ENCODE data around the gene LRRC36.
"Not testable (repeated sequence)": the region's sequence is repeated elsewhere in the genome, so short reads cannot be mapped to it uniquely, and the experiment has no call there.

The LRRC36 gene

DNA sequence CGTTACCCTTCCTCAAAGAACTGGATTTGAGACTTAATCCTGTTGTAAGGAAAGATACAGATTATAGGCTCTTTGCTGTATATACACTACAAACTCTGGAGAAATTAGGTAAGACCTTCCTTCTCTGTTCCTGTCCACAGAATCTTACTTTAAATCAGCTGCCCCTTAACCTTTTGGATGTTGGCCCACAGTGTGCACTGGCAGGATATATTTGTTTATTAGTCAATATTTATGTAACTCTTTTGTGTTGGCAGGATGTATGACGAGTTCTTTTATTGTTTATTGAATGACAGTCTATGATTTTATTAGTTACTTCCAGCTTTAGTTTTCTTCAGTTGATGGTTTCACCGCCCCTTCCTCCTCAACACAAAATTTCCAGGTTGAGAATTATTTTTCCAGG, 19.7 kb downstream of the LRRC36 start:
- no peak for DNase-seq (ENCODE audit: low read depth)

DNA sequence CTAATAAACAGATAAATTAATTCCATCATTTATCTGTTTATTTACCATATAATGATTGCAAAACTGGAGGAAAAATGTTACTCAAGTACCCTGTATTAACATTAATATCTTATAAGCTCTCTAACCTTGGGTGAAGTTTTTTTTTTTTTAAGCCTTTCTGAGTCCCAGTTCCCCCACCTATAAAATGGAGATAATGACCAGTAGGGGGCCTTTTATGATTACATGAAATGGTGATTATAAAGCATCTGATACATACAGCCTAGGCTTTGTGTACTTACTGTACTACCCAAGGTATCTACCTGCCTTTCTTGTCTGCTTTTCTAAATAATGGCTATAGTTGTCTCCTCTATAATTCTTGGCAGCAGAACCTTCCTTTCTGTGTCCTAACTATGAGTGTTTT, 22.6 kb downstream of the LRRC36 start:
- no peak for DNase-seq (ENCODE audit: low read depth)

DNA sequence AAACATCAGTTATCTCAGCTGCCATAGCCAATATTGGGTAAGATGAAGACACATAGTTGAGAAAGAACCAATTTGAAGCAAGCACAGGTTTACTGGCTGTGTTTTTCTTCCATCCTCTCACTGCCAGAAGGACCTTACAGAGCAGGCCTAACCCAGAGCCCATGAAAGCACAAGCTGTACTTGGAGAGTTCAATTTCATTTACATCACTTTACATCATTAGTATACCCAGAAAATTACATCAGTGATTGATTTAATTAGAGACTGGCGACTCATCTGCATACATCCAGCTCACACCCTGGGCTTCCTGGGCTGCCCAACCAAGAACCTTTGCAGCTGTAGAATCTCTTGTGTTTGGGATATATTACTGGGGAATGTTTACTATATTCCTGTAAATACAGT, 23.7 kb downstream of the LRRC36 start:
- no peak for DNase-seq (ENCODE audit: low read depth)

DNA sequence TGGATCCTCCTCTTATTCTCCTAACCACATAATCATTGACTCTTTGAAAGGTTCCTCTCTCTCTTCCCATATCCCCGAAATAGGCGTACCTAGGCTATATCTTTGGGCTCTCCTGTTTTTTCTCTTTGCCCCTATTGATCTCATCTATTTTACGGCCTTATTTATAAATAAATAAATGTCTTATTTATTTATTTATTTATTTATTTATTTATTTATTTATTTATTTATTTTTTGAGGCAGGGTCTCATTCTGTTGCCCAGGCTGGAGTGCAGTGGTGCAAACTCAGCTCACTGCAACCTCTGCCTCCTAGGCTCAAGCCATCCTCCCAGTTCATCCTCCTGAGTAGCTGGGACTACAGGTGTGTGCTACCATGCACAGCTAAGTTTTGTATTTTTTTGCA, 25.8 kb downstream of the LRRC36 start:
- not testable (repeated sequence) for DNase-seq (ENCODE audit: low read depth)

DNA sequence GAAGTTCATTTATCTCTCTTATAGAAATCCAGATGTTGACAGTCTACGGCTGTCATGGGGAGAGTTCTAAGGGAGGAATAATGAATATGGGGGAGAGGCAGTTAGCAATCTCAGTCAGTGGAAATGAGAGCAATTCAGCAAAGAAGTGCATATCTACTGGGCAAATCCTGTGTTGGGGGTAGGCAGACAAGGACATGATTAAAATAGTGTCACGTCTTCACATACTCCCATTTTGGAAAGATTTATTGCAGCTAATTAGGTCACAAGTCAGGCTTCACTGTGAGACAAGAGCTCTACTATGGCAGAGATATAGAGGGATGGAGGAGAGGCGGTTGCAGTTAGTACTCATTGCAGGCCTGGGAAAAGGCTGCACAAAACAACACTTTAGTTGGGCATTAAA, 29.8 kb downstream of the LRRC36 start:
- DNase-seq (ENCODE audit: low read depth): no peak

DNA sequence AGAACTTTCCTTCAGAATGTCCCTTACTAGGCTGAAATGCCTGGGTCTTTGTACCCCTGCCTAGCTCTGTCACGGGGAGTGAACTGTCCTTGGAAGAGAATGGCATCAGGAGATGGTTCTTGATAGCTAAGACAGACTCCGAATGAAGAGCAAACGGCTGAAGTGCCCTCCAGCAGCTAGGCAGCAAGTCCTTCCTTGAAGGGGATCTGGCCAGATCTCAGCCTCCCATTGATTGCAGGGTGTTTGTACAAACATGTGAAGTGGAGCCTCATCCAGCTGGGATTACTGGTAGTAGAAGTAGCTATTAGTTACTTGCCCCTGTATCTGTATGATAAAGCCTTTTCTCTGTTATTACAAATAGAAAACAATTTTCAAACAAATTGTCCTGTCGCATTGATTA, 30.9 kb downstream of the LRRC36 start:
- DNase-seq (ENCODE audit: low read depth): no peak

DNA sequence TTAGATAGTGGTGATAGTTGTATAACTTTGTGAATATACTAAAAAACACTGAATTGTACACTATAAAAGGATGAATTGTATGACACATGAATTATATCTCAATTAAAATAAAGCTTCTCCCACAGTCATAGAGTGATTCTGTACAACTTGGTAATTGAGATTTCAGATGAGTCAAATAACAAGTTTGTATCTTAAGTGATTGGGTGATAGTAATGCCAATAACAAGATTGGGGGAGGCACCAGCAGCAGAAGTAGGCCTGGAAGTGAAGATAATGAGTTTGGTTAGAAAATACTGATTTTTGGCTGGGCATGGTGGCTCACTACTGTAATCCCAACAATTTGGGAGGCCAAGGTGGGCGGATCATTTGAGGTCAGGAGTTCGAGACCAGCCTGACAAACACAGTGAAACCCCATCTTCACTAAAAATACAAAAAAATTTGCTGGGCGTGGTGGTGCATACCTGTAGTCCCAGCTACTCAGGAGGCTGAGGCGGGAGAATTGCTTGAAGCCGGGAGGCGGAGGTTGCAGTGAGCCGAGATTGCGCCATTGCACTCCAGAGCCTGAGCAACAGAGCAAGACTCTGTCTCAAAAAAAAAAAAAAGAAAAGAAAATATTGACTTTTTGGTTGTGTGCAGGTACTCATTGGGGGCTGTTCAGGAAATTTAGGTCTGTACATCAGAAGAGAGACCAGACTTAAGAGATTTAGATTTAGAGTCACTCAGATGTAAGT, 33.1 kb downstream of the LRRC36 start:
- not testable (repeated sequence) for DNase-seq (ENCODE audit: low read depth)

DNA sequence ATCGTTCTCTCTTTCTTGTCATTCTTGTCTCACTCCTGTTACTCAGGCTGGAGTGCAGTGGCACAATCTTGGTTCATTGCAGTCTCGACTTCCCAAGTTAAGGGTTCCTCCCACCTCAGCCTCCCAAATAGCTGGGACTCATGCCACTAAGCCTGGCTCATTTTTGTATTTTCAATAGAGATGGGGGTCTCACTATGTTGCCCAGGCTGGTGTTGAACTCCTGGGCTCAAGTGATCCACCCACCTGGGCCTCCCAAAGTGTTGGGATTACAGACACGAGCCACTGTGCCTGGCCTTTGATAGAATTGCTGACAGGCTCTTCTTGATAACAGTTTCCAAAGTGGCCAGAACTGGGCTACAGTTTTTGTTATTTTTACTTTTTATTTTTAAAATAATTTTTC, 34.4 kb downstream of the LRRC36 start:
- no peak for DNase-seq (ENCODE audit: low read depth)

DNA sequence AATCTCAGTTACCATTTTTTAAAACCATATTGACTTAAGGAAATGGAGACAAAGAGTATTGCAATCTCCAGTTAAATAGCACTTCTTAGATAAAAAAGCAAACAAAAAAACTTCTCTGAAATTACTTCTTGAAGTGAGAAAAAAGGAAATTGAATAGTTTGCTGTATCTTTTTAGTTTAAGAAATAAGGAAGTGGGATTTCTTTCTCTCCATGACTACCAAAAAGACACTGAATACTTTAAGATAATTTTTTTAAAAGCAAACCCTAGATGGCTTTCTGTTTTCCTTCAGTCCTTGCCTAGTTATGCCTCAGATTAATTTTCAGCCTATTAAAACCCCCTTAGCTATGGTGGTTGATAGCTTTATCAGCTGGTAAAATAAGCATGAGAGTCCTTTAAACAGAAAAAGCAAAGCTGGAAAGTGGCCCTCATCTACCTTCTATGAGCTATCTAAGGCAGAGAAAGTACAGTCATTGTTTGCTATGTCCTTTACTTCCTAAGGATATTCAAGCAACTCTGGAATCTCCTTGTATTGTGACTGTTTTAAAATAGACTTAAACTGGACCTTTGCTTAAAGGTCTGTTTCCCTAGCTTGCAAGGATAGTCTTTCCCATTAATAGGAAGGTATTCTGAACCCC, 38.1 kb downstream of the LRRC36 start:
- no peak for DNase-seq (ENCODE audit: low read depth)

DNA sequence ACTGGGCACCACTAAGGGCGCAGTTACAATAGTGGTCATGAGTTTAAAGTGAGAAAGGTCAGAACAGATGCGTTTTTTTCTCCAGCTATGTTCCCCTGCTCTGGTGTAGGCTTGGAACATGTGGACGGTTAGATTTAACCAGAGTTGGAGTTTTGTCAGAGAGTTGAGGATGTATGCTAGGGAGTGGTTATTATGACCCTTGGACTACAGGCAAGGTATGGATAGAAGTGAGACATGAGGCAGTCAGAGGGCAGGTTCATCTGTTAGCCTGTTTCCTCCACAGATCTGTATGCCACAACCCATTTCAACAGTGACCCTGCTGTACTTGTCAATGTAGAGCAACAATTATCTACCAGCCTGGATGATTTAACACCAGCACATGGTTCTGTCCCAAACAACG, 44.0 kb downstream of the LRRC36 start:
- no peak for DNase-seq (ENCODE audit: low read depth)

DNA sequence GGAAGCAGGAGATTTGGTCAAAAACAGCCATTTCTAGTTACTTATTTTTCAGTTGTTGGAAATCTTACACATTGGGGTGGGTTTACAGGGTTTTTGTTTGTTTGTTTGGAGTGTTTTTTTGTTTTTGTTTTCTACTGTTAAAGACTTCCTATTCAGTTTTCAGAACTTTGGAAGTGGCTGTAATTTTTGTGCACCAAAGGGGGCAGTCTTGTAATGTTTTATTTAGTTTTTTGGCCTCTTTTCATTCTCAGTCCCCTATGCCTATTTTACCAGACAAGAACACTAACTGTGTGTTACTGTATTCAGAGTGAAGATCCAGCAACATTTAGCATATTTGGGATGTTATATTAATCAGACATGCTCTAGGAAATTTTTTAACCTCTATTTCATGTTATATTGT, 46.0 kb downstream of the LRRC36 start:
- no peak for DNase-seq (ENCODE audit: low read depth)

DNA sequence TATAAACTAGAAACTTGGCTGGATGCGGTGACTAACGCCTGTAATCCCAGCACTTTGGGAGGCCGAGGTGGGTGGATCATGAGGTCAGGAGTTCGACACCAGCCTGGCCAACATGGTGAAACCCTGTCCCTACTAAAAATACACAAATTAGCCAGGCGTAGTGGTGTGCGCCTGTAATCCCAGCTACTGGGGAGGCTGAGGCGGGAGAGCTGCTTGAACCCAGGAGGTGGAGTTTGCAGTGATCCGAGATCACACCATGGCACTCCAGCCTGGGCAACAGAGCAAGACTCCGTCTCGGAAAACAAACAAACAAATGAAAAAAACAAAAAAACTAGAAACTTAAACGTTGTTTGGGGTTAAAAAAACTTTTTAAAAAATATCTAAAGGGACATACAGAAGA, 49.4 kb downstream of the LRRC36 start:
- not testable (repeated sequence) for DNase-seq (ENCODE audit: low read depth)

DNA sequence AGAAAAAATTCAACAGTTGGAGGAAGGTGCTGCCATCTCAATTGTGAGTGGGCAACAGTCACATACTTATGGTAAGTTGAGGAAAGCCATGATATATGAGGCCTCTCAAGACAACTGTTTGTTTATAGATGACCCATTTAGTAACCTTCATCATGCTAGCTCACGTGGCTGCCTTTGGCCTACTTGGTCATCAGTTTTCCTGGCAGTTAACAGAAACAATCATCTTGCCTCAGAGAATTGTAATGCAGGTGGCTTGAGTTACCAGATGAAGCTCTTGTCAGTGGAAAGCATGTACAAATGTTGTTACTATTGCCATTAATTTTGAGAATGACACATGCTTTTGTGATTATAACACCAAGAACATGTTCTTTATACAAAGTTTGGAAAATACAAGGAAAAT, 52.0 kb downstream of the LRRC36 start:
- no peak for DNase-seq (ENCODE audit: low read depth)

DNA sequence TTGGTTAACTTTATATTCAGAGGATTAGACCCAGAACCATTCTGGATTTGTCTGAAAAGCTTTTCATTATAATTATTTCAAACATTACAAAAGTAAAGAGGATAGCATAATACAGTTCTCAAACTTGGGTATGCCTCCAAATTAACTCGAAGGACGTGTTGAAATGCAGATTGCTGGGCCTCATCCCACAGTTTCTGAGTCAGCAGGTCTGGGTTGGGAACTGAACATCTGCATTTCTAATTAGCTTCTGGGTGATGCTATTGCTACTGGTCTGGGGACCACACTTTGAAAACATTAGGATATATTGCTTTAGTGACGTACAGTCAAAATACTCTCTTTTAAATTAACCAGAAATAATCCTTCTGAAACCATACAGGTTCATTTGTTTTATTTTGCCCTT, 56.7 kb downstream of the LRRC36 start:
- no peak for DNase-seq (ENCODE audit: low read depth)

DNA sequence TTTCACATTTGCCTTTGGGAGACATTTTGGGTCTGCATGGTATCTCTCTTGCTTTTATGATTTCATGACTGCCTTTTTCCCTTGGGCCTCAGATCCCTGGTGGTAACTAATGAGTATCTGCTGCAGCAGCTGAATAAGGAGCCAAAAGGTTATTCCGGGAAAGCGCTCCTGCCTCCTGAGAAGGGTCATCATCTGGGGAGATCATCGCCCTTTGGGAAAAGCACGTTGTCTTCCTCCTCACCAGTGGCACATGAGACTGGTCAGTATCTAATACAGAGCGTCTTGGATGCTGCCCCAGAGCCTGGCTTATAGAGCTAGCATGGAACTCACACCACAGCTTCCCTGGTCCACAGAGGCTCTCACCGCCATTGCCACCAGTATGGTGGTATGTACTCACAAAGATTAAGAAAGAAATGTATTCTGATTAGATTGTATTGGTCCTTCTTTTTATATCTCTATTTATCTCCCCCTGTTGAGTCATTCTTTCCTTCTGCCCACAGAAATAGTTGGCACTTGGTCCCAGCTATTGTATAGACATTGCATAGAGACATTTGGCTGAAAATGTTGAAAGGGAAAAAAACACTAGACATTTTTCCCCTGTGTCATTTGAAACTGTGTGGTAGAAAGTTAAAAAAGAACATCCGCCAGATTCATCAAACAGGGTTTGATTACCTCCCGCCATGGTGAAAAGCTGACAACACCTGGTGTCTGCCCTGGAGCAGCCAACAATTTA, 58.3 kb downstream of the LRRC36 start:
- no peak for DNase-seq (ENCODE audit: low read depth)

DNA sequence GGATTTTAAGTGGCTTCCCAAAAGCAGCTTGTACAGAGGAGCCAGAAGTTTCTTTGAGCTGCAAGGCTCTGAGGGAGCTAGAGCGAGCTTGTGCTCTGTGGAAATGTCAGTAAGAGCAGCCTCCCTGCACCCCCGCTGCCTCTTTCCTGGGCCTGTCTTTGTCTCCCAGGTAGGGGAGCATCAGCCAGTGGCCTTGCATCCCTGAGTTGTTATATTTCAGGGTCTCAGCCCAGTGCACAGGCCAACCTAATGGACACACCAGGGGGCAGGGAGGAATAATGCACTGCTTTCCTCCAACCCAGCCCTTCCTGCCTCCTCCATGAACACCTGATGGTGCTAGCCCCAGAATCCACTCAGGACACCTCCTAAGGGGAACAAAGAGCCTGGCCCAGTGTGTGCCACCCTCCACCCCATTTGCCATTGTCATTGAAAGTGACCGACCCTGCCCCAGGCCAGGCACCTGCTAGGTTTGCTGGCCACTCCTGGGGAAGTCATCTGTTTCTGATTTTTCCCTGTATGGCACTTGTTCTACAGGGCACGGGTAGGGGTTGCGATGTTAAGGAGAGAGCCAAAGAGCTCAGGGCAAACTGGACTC, 60.3 kb downstream of the LRRC36 start:
- DNase-seq (ENCODE audit: low read depth): no peak

DNA sequence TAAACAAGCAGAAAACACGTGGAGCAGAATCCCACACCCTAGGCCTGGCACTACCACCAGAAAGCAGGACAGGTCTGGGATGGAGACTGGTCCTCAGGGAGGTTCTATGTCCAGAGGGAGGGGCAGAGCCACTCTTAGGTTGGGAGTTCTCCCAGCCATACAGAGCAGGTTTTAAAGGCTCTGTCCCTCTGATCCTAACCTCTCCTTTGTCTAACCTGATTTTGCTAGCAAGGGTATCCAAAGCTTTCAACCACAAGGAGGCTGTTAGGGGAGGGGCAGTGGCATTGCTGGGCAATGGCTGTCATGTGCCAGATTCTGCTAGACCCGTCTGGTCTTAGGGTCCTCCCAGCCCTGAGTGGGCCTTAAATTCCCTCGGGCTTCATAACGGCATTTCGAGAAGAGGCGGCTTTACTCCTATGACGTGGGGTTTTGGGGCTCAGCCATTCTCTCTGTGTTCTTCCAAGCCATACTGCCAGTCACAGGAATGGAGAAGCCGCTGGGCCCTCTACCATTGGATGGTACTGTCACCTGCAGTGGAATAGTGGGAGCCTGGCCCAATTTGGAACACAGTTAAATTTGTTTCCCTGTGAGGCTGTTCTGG, 61.0 kb downstream of the LRRC36 start:
- no peak for DNase-seq (ENCODE audit: low read depth)

DNA sequence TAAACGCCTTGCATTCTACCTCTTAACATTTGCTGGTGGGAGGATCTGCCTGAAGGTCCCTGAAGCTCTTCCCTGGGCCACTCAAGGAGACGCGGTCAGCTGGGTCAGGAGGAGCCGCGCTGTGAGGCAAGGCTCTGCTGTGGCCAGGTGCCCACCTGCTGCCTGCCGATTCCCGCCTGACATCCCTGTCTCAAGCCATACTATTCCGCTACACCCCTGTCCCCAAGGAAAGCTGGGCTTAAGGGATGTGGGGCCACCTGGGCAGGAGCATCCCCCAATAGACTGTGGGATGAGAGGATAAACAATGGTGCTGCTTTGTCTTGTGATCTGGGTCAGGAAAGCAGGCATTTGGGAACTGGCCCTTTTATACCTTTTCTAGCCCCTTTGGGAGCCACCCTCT, 61.6 kb downstream of the LRRC36 start:
- DNase-seq (ENCODE audit: low read depth): no peak

DNA sequence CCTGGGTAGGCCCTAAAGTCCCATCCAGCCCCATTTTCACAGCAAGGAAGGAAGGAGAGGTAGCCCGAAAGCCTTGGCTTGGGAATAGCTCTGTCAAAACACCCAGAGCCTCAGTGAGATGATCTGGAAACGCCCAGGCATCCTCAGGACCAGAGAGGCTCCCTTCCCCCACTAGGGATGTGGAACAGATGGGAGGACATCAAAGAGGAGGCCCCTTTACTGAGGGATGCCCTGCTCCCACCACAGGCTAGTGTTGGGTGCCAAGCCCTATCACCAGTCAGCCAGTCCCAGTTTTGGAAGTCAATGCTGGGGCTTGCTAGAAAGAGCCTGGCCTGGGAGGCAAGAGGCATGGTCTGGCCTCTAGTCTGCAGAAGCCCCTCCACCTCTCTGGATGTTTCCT, 62.0 kb downstream of the LRRC36 start:
- DNase-seq (ENCODE audit: low read depth): no peak

DNA sequence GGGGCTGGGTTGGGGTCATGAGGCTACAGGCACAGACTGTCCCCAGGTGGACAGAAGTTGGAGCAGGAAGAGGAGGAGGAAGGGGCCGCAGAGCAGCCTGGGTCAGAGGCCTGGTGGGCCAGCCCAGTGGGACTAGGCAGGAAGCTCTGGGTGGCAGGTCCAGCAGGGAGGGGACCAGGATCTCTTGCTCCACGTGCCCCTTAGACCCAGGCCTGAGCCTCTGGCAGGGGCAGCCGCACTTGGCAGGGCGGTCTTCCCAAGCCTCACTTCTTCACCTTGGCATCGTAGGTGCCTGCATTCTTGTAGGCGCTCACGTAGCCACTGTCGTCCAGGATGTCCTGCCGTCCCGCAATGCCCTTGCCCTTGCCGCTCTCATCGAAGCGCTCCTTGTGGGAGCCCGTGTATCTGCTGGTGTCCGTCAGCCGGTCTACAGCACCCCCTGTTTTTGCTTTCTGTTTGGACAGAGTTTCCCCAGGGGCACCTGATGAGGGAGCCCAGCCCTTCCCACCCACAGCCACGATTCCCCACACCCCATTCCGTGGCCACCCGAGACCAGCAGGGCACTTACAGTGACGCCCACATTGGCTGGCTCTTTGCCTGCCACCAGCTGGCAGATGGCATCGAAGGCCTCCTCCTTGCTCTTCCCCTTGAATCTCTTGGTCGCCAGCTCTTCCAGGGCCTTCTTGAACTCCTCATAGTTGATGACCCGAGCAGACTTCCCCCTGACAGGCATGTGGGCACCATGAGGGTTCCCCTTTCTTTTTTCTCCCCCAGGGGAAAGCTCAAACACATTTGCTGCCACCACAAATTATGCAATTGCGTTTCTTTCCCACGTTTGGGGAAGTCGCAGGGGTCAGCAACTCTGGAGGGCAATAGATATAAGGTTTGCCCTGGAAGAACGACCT, 63.5 kb downstream of the LRRC36 start:
- no peak for DNase-seq (ENCODE audit: low read depth)

DNA sequence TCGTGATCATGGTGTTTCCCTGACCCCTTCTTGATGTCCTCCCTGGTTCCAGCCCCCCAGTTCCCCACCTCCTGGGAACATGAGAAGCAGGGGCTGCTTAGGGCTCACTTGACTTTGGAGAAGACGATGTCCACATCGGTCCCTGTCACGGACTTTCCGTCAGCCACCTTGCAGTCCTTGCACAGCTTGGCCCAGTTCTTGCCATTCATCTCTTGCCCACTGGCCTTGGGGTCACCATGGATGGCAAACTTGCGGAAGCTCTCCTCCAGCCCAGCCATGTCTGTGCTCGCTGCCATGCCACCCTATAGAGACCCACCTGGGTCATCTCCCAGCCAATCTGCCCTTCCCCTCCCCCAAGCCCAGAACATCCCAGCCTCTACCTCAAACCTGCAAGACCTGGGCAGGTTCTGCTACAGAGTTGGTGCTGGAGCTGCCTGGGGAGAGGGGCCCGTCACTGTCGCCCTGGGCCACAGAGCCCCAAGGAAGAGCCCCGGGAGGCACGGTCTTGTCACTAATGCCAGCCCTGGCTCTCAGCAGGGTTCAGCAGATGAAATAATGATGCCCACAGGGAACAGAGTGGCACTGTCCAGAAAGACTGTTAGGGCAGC, 64.3 kb downstream of the LRRC36 start:
- no peak for DNase-seq (ENCODE audit: low read depth)

Data from stimulated activated CD8-positive, alpha-beta memory T cell treated with anti-CD3 and anti-CD28 coated beads, Interleukin-7, amount 100 ng/mL, for 24 hours (primary cell).